HEK293T (cell line): ENCODE measurements around the gene RASGRP2.

Source experiments
- CTCF ChIA-PET: fragments of 350-600 bp; formaldehyde crosslinking; extraction: SDS; loops from one replicate; lab custom pipeline; 2021; ENCODE audit warnings: antibody characterized with exemption, inconsistent platforms; lab: Yijun Ruan, JAX
- POLR2A ChIA-PET: fragments of 350-600 bp; formaldehyde crosslinking; extraction: SDS; loops from one replicate; lab custom pipeline; 2020; ENCODE audit warnings: antibody characterized with exemption, inconsistent platforms; lab: Yijun Ruan, JAX
- DNase-seq: peaks from one replicate; pipeline ENCODE4 v3.0.0; 2012; ENCODE audit warnings: mixed read lengths; ENCODE audit errors: extremely low spot score
- ARNT ChIP-seq: fragments of 450-650 bp; IDR thresholded peaks from 2 replicates; pipeline ENCODE4 v1.6.1; 2017; ENCODE audit warnings: mild to moderate bottlenecking
- BHLHE40 ChIP-seq: fragments of 450-650 bp; IDR thresholded peaks from 2 replicates; pipeline ENCODE4 v1.6.1; 2016; ENCODE audit warnings: mild to moderate bottlenecking, moderate library complexity, borderline replicate concordance
- CTBP1 ChIP-seq: fragments of 450-650 bp; IDR thresholded peaks from 2 replicates; pipeline ENCODE4 v1.6.1; 2016; ENCODE audit warnings: borderline replicate concordance
- ELF4 ChIP-seq: fragments of 450-650 bp; IDR thresholded peaks from 2 replicates; pipeline ENCODE4 v1.6.1; 2017; ENCODE audit warnings: antibody characterized with exemption
- FOXA1 ChIP-seq: fragments of 450-650 bp; IDR thresholded peaks from 2 replicates; pipeline ENCODE4 v1.6.1; 2016; ENCODE audit warnings: mild to moderate bottlenecking
- FOXK2 ChIP-seq: fragments of 450-650 bp; IDR thresholded peaks from 2 replicates; pipeline ENCODE4 v1.6.1; 2016; ENCODE audit warnings: mild to moderate bottlenecking
- FOXM1 ChIP-seq: fragments of 450-650 bp; IDR thresholded peaks from 2 replicates; pipeline ENCODE4 v1.6.1; 2017; ENCODE audit warnings: mild to moderate bottlenecking, borderline replicate concordance
- HDGF ChIP-seq: fragments of 450-650 bp; IDR thresholded peaks from 2 replicates; pipeline ENCODE4 v1.6.1; 2017; ENCODE audit warnings: antibody characterized with exemption, borderline replicate concordance
- L3MBTL2 ChIP-seq: fragments of 450-650 bp; conservative IDR thresholded peaks from 2 replicates; pipeline ENCODE4 v1.6.1; 2016; ENCODE audit warnings: mild to moderate bottlenecking
- LEF1 ChIP-seq: fragments of 450-650 bp; IDR thresholded peaks from 2 replicates; pipeline ENCODE4 v1.6.1; 2017; ENCODE audit warnings: mild to moderate bottlenecking, borderline replicate concordance
- NFRKB ChIP-seq: fragments of 450-650 bp; IDR thresholded peaks from 2 replicates; pipeline ENCODE4 v1.6.1; 2016; ENCODE audit warnings: mild to moderate bottlenecking, moderate library complexity
- PKNOX1 ChIP-seq: fragments of 450-650 bp; IDR thresholded peaks from 2 replicates; pipeline ENCODE4 v1.6.1; 2016
- SP1 ChIP-seq: fragments of 450-650 bp; IDR thresholded peaks from 2 replicates; pipeline ENCODE4 v1.6.1; 2017
- SUZ12 ChIP-seq: fragments of 450-650 bp; IDR thresholded peaks from 2 replicates; pipeline ENCODE4 v1.6.1; 2016; ENCODE audit warnings: mild to moderate bottlenecking
- TARDBP ChIP-seq: fragments of 450-650 bp; IDR thresholded peaks from 2 replicates; pipeline ENCODE4 v1.6.1; 2016
- ZNF384 ChIP-seq: fragments of 450-650 bp; IDR thresholded peaks from 2 replicates; pipeline ENCODE4 v1.6.1; 2016

RASGRP2 gene

GRCh38 chr11:64755681-64756361 lies 11.9 kb upstream of the RASGRP2 start:
- TF ChIP-seq SP1 (no peak), FOXM1 (no peak), FOXK2 (no peak), NFRKB (no peak), BHLHE40 (no peak), HDGF (no peak), PKNOX1 (no peak), TARDBP (no peak), ARNT (no peak), LEF1 (no peak), FOXA1 (no peak), SUZ12 (no peak), L3MBTL2 (no peak), CTBP1 (no peak), ZNF384 (no peak), ELF4 (no peak)
- ChIA-PET CTCF (no interaction called here), POLR2A (interaction anchor here (0.6 to 1.4 kb wide), 2 partner anchors 8 to 23 kb away, joined by 3 to 4 read pairs; partner anchors contain the start of gene SF1)
- DNase-seq = no peak

GRCh38 chr11:64754919-64755662 lies 11.1 kb upstream of the RASGRP2 start:
- ChIA-PET CTCF (no interaction called here), POLR2A (interaction anchor here (0.6 to 1.4 kb wide), 2 partner anchors 8 to 23 kb away, joined by 3 to 4 read pairs; partner anchors contain the start of gene SF1)
- TF ChIP-seq PKNOX1 = no peak
- no peak for TF ChIP-seq FOXA1
- no peak for TF ChIP-seq L3MBTL2
- no peak for TF ChIP-seq HDGF
- TF ChIP-seq FOXM1 = no peak
- no peak for TF ChIP-seq ZNF384
- no peak for TF ChIP-seq NFRKB
- TF ChIP-seq SUZ12 = no peak
- no peak for DNase-seq

- ChIA-PET CTCF (interaction anchor here (0.7 kb wide), 1 partner anchor 27 kb away, joined by 3 read pairs; no protein-coding TSS in a partner anchor), POLR2A (interaction anchor here (1.4 kb wide), 1 partner anchor 9 kb away, joined by 3 read pairs; no protein-coding TSS in a partner anchor)
- TF ChIP-seq HDGF = no peak
- no peak for TF ChIP-seq NFRKB
- TF ChIP-seq CTBP1 = no peak
- TF ChIP-seq L3MBTL2 = no peak
- no peak for TF ChIP-seq SUZ12
- no peak for TF ChIP-seq SP1
- no peak for TF ChIP-seq ELF4
- no peak for TF ChIP-seq PKNOX1
- no peak for TF ChIP-seq FOXK2
- TF ChIP-seq ZNF384 = no peak
- TF ChIP-seq FOXM1 = no peak
- no peak for TF ChIP-seq FOXA1
- TF ChIP-seq BHLHE40 = no peak
- no peak for TF ChIP-seq LEF1
- DNase-seq = no peak
These were observed 10.4 kb upstream of the RASGRP2 start for GRCh38 chr11:64754124-64754918.

- ChIA-PET POLR2A (no interaction called here), CTCF (interaction anchor here (0.7 kb wide), 1 partner anchor 28 kb away, joined by 3 read pairs; no protein-coding TSS in a partner anchor)
- TF ChIP-seq HDGF = no peak
- no peak for TF ChIP-seq NFRKB
- DNase-seq = no peak
These were observed 9.6 kb upstream of the RASGRP2 start for GRCh38 chr11:64753380-64754123.

GRCh38 chr11:64753019-64753379 lies 9.1 kb upstream of the RASGRP2 start:
- TF ChIP-seq NFRKB (no peak), TARDBP (no peak), PKNOX1 (no peak), ELF4 (no peak), SUZ12 (no peak), ARNT (no peak), LEF1 (no peak), FOXM1 (no peak), ZNF384 (no peak), SP1 (no peak), HDGF (no peak), FOXA1 (no peak), L3MBTL2 (no peak), FOXK2 (no peak), CTBP1 (no peak), BHLHE40 (no peak)
- CTCF ChIA-PET = interaction anchor here (0.6 kb wide), 1 partner anchor 27 kb away, joined by 3 read pairs; no protein-coding TSS in a partner anchor
- POLR2A ChIA-PET = no interaction called here

More at GRCh38 chr11:64753019-64753379, 9.1 kb upstream of the RASGRP2 start:
- no peak for DNase-seq
